ENCODE data around the gene AQP7. TPM values are rescaled to one million over a fixed set of nuclear protein-coding genes. Genes with fewer than 3 reads are reported as not detected.

The AQP7 gene
- under 0.01 TPM in 1 of 2 replicates, not detected in the other for total RNA-seq

DNA sequence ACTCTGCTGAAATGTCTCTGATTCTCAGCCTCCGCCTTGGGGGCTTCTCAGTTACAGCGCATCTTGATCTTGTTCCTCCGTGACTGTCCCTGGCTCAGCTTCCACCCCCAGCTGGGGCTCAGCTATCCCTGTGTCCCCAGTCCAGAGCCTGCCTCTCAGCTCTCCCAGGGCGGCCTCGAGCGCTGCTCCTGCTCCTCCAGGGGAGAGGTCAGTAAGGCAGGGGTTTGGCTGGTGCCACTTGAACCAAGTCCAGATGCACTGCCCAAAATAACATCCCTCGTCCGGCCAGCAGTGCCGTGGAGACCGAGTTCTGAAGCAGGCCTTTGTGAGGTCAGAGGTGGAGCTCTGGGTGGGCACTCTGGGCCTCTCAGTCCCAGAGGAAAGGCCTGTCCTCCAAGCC lies at the start of gene AQP7:
Gene AQP7, minus strand, starts transcription at position 198 of the 400 bp plus-strand sequence. CDS start 1,306 bp downstream, outside the sequence.

DNA sequence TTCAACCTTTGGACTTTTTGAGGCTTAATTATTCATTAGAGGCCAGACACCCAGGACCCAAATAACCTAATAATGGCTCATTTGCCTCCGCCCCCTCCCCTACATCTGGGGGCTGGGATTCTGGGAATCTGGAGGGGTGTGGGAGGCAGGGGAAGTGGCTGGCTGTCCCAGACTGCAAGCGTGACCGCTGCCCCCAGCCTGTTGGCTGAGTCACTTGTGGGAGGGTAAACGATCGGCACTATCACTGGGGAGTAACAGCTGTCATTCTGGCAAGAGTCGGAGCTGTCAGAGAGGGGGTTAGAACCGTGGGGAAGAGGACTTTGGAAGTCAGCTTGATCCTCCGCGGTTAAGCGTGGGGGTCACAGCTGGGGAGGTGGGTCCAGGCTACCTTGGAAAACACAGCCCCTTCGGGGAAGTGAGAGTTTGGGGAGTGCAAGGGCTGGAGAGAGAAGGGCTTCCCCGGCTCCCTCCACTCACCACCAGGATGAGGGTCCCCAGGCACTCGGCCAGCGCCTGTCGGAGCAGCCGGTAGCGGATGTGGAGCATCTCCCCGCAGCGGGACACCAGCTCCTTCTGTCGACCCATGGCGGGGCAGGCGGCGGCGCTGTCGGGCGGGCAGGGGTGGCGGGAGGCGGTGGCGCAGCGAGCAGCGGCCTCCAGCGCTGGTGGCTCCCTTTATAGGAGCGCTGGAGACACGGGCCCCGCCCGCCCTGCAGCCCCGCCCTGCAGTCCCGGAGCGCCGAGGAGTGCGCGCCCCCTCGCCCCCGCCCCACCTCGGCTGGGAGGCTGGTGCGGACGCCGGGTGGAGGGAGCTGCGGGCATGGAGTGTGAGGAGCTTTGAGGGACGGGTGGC lies 44.8 kb upstream of the AQP7 start, which contains the start of gene AQP3:
Gene AQP3, minus strand, starts transcription at position 648 of the 853 bp plus-strand sequence. Its CDS starts 63 bp downstream, at position 585.

Other genes with a start within 250 kb of the AQP7 start
- gene B4GALT1, start 235.2 kb downstream of the AQP7 start, total RNA-seq = 16.0 and 30.0 TPM in 2 replicates
- gene SPINK4, start 162.4 kb downstream of the AQP7 start, total RNA-seq = not detected in 2 replicates
- 20.5 and 21.8 TPM in 2 replicates for gene BAG1, start 137.9 kb downstream of the AQP7 start, total RNA-seq
- 119 and 130 TPM in 2 replicates for gene CHMP5, start 137.5 kb downstream of the AQP7 start, total RNA-seq
- gene NFX1, start 112.1 kb downstream of the AQP7 start, total RNA-seq = 23.9 and 25.2 TPM in 2 replicates
- gene AQP3, start 45.0 kb upstream of the AQP7 start, total RNA-seq = 0.89 and 1.00 TPM in 2 replicates
- gene NOL6, start 71.4 kb upstream of the AQP7 start, total RNA-seq = 25.2 and 29.1 TPM in 2 replicates
- gene ANKRD18B, start 121.7 kb upstream of the AQP7 start, total RNA-seq = 2.3 and 6.7 TPM in 2 replicates